Psoas muscle (tissue), 8 donors: ENCODE data around the gene CLIC5. TPM values are rescaled to one million over a fixed set of nuclear protein-coding genes. Genes with fewer than 3 reads are reported as not detected.

Source experiments
- ATAC-seq, 4 donors: fragments of 200-7000 bp; cut with Tn5 transposase; one replicate each; pipeline ENCODE4 v1.9.1; 2020; ENCODE audit warnings: moderate library complexity in 3 of 4, mild to moderate bottlenecking in 2 of 4
- DNase-seq, 2 donors: peaks; one replicate each; pipeline ENCODE4 v3.0.0-alpha.2; 2020
- H3K27ac ChIP-seq: fragments of 200-600 bp; one replicate; pipeline ENCODE4 v1.8.0; 2022
- H3K27me3 ChIP-seq, 3 donors: fragments of 200-600 bp in 1 of 3; one replicate each; pipeline versions ENCODE4 v1.6.1 to v1.8.0; 2013 to 2022; ENCODE audit warnings: low read length in 2 of 3, mild to moderate bottlenecking in 2 of 3, moderate library complexity in 1 of 3; ENCODE audit not compliant: insufficient read depth in 3 of 3
- H3K36me3 ChIP-seq, 2 donors: fragments of 200-600 bp in 1 of 2; one replicate each; pipeline versions ENCODE4 v1.6.1 to v1.8.0; 2013 to 2022; ENCODE audit warnings: low read depth in 1 of 2, mild to moderate bottlenecking in 1 of 2, moderate library complexity in 1 of 2; ENCODE audit not compliant: insufficient read depth in 1 of 2
- H3K4me1 ChIP-seq: fragments of 200-600 bp; one replicate; pipeline ENCODE4 v1.8.0; 2022
- H3K4me3 ChIP-seq: fragments of 200-600 bp; one replicate; pipeline ENCODE4 v1.8.0; 2022; ENCODE audit warnings: mild to moderate bottlenecking
- H3K9me3 ChIP-seq: fragments of 200-600 bp; one replicate; pipeline ENCODE4 v1.8.0; 2022
- CTCF ChIP-seq: fragments of 200-600 bp; IDR thresholded peaks from one replicate; pipeline ENCODE4 v1.8.0; 2022; ENCODE audit warnings: antibody characterized with exemption
- WGBS, 3 donors: extraction: QIAGEN DNeasy Blood & Tissue Kit; methylation state at CpG; one replicate each; pipeline versions ENCODE4 v1.1.6 to v1.1.7; 2013; 5-methylcytosine and 5-hydroxymethylcytosine counted together
- intact Hi-C, 2 donors: fragments of 100-400 bp; cut with DNase I; formaldehyde crosslinking; loops; one replicate each; pipeline versions ENCODE4 v1.11.0 to v1.14.2; 2022
- polyA plus RNA-seq, 3 donors: library from polyadenylated mRNA; stranded (reverse); fragments of 200-250 nt; gene quantifications; one replicate each; pipeline ENCODE4 v1.2.3, GENCODE V29; 2013
- total RNA-seq, 4 donors: library from RNA; stranded (reverse); fragmentation: NEBNext Ultra II Directional in 2 of 4; extraction: Animal tissue kit (Norgen Biotek cat#: 25700) in 2 of 4; gene quantifications; one replicate each; pipeline versions ENCODE4 v1.2.1 to v1.2.4, GENCODE V29; 2021 to 2023
- donor health status: healthy with polysubstance abuse.
- donor health status: DM: no; HTN: no; CAD: no; lungs with moderate emphysema.
- donor health status: Bipolar disorder and iron deficiency.
- donor health status: healthy.
- donor health status: DM: yes; HTN: yes; CAD: no.
- donor health status: DM: no; HTN: no; CAD: no.
- donor health status: DM: no; HTN: no; CAD: no.
- donor health status: DM: yes; HTN: yes; CAD: no.

CLIC5 gene
- total and polyA plus RNA-seq, 7 donors: 30.2 to 285 (median 166) TPM

DNA sequence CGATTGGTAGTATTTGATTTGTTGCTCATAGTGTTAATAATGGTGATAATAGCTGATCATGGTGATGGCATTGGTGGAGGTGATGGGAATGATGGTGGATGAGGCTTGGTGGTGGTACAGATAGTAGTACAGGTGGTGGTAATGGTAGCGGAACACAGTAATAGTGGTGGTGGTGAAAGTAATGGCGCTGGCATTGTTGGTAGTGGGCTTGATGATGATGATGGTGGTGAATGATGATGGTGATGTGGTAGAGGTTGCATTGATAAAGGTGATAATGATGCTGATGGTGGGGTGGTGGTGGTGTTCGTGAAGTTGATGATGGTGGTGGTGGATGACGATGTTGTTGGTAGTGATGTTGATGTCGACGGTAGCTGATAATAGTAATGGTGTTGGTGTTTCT, 24.6 kb upstream of the CLIC5 start:
- Histone ChIP-seq H3K27ac (no peak overlapping the region), H3K4me1 (peaks cover 25% of the 10 kb centered on the region), H3K36me3 (no peaks in the 10 kb centered on the region), H3K4me3 (no peak overlapping the region), H3K27me3 (no peaks in the 10 kb centered on the region), H3K9me3 (no peaks in the 10 kb centered on the region)
- intact Hi-C loops: loop anchor here in 1 of 2 donors (10.0 kb wide), 1 partner anchor 95 kb away; no protein-coding TSS in a partner anchor
- no peak for DNase-seq
- 95 to 98% (median 98%) methylated on average over 7 of the region's 7 CpGs for WGBS, 3 donors
- ATAC-seq: no peak
- no peak for TF ChIP-seq CTCF

GRCh38 chr6:46039646-46040045, 24.0 kb upstream of the CLIC5 start:
- Histone ChIP-seq H3K4me3 (no peak overlapping the region), H3K4me1 (peaks cover 19% of the 10 kb centered on the region), H3K36me3 (no peaks in the 10 kb centered on the region), H3K9me3 (no peaks in the 10 kb centered on the region), H3K27me3 (no peaks in the 10 kb centered on the region), H3K27ac (no peak overlapping the region)
- intact Hi-C loops: loop anchor here in 1 of 2 donors (10.0 kb wide), 1 partner anchor 95 kb away; no protein-coding TSS in a partner anchor
- no peak for DNase-seq
- ATAC-seq: no peak
- TF ChIP-seq CTCF: no peak

DNA sequence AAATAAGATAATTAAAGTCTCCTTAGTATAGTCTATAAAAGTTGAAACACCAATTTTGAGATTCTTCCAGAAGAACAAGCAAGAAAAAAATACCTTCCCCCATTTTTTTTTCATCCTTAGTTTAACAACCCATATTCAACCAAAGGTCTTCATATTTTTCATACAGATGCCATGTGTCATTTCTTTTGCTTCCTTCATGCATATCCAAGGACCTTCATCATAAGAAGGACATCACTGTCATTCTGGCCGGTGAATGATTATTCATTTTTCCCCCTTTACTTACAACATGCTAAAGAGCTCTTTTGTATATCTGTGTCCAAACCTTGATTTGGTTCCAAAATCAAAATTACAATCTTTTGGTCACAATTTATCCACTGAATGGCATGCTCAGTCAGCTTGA, 21.3 kb upstream of the CLIC5 start:
- Histone ChIP-seq H3K27ac (no peak overlapping the region), H3K27me3 (no peaks in the 10 kb centered on the region), H3K4me1 (no peaks in the 10 kb centered on the region), H3K4me3 (no peak overlapping the region), H3K9me3 (no peaks in the 10 kb centered on the region), H3K36me3 (no peaks in the 10 kb centered on the region)
- intact Hi-C loops: no loop called here
- TF ChIP-seq CTCF: no peak
- ATAC-seq (no peak), DNase-seq (no peak)
- WGBS, 3 donors: 93 to 98% (median 96%) methylated on average over 1 of the region's 1 CpG

DNA sequence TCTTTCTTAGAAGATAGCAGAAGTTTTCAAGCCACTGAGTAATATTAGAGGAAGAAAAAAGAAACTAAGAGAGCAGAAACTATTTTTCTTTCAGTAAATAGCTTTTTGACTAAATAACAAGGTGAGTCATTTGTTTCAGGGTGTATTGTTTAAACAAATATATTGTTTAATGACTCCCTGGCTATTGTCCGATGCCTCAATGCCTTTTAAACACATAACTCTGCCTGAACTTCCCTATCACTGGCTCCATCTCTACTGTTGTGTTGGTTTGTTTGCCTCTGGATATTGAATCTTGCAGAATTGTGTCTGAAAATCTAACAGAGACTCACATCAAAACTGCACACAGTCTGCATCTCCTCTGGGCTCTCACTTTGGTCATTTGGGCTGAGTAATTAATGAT, 19.6 kb upstream of the CLIC5 start:
- Histone ChIP-seq H3K4me3 (no peak overlapping the region), H3K4me1 (no peaks in the 10 kb centered on the region), H3K27me3 (no peaks in the 10 kb centered on the region), H3K9me3 (no peaks in the 10 kb centered on the region), H3K27ac (no peak overlapping the region), H3K36me3 (no peaks in the 10 kb centered on the region)
- intact Hi-C loops: no loop called here
- 78 to 86% (median 79%) methylated on average over 1 of the region's 1 CpG for WGBS, 3 donors
- no peak for TF ChIP-seq CTCF
- ATAC-seq (no peak), DNase-seq (no peak)
